NCI-H774 (cell line): Measurements from ENCODE around the gene MARK2.
A peak's percentile ranks its signal among the peaks of the same experiment; 100 is the strongest.

ENCODE experiments used
- DNase-seq: peaks from one replicate; lab custom pipeline; 2025; lab: John Stamatoyannopoulos, UW

MARK2 gene

DNA sequence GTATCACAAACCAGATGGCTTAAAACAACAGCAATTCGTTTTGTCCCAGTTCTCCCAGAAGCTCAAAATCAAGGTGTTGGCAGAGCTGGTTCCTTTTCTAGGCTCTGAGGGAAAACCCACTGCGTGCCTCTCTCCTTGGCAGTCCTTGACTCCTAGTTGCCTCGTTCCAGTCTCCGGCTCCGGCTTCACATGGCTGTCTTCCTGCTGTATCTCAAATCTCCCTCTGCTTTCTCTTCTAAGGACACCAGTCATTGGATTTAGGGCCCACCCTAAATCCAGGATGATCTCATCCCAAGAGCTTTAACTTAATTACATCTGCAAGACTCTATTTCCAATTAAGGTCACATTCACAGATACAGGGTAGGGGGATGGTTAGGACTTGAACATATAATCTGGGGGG lies 90.7 kb downstream of the MARK2 start:
- DNase-seq, result no peak

DNA sequence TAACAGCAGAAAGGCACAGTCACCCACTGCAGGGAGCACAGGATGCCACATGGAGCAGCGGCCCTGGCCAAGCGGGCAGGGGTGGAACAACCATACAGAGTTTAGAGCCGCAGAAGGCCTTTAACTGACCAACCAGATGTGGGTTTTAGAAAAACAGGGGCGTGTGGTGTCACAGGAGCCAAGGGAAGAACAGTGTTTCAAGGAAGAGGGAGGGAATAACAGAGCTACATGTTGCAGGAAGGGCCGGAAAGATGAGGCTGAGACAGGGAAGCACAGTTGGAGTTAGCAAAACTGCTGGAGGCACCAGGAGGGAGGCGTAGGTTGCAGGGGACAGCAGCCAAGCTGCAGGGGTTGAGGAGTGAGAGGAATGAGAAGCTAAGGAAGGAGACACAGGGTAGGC lies 92.1 kb downstream of the MARK2 start:
- DNase-seq, result no peak

DNA sequence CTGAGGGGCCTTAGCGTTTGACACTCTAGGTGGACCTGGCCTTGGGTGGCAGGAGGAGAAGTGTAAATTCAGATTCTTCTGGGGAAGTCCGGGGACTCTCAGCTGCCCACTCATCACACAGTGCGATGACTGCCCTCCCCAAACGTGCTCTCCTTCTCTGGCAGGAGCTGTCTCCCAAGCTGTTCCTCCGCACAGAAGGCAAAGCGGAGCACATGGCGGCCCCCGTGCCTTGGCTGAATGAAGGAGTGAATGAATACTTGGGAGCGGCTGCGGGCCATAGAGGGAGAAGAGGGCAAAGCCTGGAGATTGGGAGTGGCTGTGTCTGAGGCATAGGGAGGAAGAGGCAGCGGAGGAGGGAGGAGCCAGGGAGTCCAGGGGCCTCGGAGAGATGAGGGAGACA lies 93.0 kb downstream of the MARK2 start:
- no peak for DNase-seq

DNA sequence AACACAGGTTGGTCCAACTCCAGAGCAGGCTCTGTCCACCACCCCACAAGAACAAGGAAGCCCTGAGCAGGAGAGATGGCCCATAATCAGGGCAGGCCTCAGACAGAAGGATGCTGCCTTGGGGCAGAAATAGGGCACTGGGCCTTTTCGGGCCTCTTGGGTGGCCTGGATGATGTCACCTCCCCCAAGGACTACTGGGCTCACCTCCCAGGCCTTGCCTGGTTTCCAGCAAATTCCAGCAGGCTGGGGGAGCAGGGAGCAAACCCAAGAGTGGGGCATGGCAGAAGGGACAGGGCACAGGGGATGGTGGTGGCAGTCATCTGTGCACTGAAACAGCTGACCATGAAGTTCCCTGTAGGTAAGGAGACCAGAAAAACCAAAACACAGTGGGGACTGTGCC lies 94.5 kb downstream of the MARK2 start:
- DNase-seq, result no peak

DNA sequence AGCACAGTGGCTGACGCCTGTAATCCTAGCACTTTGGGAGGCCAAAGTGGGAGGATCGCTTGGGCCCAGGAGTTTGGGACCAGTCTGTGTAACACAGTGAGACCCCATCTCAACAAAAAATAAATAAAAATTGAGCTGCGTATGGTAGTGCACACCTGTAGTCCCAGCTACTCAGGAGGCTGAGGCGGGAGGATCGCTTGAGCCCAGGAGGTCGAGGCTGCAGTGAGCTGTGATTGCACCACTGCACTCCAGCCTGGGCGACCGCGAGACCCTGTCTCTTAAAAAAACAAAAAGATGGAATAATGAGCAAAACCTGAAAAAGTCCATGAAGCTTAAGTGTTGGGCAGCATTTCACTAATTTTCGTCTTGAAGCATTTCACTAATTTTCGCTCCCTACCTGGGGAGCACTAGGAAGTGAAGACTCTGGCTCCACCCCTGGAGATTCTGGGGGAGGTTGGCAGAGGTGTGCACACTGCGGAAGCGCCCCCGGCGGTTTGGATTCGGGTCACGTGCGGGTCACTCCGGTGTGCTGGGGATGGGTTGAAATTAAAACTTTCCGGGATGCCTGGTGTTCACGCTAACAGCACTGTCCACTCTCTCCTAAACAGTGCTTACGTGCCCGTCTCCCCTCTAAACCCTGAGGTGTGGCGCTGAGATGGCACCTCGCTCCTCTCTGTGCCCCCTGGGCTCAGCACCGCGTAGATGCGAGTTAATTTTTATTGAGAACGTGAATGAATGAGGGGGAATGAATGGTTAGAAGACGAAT lies 99.0 kb downstream of the MARK2 start:
- peak; percentile 31 for DNase-seq

DNA sequence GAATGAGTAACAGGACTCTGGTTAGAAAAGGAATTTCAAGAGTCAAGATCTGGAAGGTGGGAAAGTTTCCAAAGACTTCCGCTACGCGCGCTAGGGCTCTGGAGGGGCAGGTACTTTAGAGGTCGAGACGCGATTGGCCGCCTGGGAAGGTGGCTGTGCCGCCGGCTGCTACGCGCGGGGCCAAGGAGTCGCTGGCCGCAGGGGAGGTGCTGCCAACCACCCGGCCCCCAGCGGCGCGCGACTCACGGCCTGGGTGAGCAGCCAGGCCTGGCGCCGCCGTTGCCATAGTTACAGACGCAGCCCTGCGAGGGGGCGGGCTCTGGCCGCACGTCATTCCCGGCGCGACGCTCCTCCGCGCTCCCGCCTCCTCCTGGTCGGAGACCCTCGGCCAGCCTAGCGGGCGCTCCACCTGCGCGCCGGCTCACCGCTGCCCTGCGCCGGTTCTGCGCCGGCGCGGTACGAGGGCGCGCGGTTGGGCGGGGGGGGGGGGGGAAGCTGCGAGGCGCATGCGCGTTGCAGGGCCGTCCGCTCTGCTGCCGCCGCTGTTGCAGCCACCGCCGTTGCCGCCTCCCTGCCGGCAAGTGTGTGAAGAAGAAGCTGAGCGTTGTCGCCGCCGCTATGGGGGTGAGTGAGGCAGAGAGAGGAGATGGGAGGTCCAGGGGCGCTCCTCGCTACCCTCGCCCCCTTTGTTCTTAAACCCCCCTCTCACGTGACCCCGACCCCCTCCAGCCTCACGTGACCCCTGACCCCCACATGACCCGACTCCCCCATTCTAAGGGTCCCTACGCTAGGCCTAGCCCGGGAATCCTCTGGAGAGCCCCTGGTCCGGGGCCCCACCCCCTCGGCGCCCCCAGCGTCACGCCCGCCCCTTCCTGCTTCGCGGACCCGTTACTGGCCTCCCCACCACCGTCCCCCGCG lies 99.8 kb downstream of the MARK2 start, which contains the start of gene NAA40:
Gene NAA40, plus strand, starts transcription at position 524 of the 918 bp plus-strand sequence. Its CDS starts 95 bp downstream, at position 619.
- DNase-seq, result peak; percentile 99

DNA sequence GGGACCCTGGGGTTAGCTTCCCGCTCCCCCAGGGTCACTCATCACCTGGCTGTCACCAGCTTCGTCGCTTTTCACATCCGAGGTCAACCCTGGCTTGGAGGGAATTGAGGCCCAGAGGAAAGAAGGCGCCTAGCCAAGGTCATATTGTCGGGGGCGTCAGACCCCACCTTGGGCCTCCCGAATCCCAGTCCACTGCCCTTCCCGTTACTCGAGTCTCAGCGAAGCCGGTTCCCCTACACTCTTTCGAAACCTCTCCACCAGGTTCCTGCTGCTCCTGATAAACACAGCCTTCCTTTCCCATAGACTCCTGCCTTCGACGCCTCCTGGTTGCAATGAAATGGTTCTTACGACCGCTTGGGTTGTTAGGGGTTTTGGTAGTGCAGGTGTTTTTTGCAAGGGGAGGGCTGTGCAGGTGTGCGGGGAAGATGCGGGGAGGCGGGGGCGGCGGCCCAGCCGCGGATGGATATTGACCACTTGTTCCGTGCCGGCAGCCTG lies 100.5 kb downstream of the MARK2 start:
- no peak for DNase-seq

DNA sequence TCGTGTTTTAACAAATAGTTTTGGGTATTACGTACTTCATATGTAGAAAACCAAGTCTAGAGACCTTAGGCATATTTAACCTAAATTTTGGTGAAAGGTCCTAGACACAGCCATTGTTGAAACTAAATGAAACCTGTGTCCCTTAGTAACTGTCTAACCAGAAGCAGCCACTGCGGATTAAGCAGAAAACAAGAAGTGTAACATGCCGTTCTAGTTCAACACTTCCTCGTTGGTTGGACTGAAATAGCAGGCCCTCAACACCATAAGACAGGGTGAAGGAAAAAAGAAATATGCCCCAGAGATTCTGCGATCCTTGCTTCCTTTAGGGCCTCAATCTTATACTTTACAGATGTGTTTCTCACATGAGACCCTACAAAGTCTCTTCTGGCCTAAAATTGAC lies 101.9 kb downstream of the MARK2 start:
- no peak for DNase-seq

DNA sequence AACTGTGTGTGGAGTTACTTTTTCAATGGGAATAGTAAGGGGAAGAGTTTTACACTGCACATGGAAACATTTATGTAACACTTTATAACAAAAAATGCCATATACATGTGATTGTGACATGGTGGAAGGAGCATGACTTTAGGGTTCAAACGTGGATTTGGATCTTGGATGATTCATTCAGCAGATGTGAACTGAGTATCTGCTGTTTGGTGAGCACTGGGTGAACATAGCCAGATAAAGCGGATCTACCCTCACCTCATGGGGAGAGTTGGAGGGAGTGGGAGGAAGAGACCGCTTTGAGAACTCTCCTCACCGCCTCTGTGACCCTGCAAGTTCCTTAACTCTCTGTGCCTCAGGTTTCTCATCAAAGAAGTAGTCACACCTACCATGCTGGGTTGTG lies 103.0 kb downstream of the MARK2 start:
- DNase-seq, result no peak

DNA sequence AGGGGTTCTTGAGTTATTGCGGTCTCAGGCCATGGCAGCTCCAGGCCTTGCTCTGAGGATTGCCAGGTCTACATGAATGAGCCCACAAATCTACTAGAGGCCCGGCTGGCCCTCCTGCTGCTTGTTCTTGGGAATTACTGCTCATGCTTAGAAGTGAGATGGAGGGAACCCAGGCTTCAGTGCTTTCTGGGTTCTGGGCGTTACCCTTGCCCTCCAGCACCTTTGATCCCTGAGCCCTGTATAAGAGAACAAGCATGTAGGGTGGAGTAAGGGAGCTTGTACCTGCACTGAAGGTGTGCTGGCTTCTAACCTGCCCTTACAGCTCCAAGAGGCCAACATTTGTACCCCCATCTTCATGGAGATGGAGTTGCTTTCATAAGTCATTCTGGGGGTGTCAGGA lies 103.9 kb downstream of the MARK2 start:
- DNase-seq, result no peak

DNA sequence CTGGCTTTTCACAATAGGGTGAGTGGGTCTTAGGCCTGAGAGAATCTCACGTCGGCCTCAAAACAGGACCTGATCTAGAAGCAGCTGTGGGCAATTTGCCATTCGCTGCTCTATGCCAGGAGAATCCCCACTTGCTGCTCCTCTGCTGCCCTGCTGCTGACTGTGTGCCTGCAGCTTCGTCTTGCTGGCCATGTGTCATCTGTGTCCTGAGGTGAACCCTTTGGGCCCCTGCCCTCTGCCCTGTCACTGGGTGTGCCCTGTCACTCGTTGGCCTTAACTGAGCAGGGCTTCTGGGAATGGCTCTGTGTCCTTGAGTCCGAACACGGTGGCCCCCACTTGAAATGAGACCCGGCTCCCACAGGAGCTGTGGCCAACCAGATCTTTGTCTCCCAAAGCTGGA lies 106.1 kb downstream of the MARK2 start:
- no peak for DNase-seq

DNA sequence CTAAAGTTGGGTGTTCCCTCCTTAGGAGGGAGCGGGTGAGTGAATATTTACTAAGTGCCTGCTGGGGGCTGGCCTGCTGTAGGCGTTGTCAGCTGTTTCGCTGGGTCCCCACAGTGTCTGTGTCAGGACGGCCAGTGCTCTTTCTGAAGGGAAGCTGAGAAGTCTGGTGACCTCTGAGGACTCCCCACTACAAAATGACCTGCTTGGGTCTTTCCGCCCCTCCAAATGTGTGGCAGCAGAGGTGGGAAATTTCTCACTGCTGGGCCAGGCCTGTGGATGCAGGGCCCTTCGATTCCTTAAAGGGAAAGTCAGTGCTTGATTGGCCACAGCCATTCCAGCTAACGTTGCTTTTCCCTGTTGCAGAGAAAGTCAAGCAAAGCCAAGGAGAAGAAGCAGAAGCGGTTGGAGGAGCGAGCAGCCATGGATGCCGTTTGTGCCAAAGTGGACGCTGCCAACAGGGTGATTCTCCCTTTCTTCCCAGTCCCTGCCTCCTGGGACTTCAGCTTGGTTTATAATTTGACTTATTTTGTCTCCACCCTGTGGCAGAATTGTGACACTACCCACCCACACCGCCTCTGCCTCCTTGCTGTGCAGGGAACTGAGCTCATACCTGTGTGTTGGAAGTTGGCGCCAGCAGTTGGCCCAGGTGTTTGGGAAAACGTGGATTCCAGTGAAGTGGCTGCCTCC lies 106.7 kb downstream of the MARK2 start:
- DNase-seq, result peak; percentile 35

DNA sequence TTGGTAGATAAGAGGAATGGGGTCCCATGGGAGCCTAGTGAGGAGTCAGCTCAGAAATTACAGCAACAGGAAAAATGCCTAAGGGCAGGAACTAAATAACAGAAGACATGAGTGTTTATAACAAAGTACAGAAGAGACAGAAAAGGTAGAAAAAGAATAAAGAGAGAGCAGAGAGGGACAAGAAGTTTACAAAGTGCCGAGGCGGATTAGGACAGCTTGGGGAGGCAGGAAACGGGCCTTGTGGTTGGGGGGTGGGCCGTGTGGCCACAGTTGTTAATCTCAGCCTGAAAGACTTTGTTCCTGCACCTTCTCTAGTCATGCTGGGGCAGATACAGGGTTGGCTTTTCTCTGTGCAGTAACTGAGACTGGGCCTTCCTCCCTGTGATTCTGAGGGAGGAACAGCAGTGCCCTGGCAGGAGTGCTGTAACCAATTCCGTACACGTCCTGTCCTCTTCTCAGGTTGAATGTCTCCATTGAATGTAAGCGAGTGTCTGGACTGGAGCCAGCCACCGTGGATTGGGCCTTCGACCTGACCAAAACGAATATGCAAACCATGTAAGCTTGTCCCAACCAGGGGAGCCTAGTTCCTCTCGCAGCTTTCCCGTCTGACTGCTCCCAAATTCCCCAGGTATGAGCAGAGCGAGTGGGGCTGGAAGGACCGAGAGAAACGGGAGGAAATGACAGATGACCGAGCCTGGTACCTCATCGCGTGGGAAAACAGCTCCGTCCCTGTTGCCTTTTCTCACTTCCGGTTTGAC lies 113.0 kb downstream of the MARK2 start:
- DNase-seq, result no peak

DNA sequence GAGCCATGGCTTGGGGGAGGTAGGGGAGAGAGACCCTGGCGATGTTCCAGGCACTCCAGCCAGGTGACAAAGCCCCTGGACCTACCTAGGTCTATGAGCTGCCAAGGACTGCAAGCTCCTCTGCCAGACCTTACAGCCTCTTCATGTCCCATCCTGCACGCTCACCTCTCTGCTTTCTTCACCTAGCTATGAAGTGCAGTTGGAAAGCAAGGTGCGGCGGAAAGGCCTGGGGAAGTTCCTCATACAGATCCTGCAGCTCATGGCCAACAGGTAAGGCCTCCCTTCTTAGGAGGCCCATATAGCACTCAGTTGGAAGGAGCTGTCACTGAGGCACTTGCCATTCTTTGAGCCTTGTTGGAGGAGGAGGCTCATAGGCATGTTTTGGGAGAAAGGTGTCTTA lies 113.7 kb downstream of the MARK2 start:
- DNase-seq, result no peak

DNA sequence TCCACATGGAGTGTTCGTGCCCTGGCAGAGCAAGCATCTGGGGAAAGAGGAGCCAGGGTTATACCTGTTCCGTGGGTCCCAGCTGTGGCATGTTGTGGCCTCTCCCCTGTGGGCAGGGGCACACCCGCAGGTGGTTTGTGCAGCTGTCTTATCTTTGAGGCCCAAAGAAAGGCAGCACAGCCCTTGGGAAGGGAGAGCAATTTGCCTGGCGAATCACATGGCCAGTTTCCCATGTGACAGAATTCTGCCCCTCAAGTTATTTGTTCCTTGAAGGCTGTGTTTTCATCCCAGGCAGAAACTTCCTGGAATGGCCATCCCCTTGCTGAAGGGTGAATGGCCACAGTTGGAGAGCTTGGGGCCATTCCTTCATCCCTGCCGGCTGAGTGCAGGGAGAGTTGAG lies 119.1 kb downstream of the MARK2 start:
- no peak for DNase-seq
